GM23338 (cell line): ENCODE measurements around the gene ARPP21. TPM values are rescaled to one million over a fixed set of nuclear protein-coding genes. Genes with fewer than 3 reads are reported as not detected.

Source experiments
- ATAC-seq: fragments of 200-7000 bp; cut with Tn5 transposase; 3 replicates; pipeline ENCODE4 v1.9.1; 2020
- DNase-seq: peaks from one replicate; pipeline ENCODE4 v3.0.0-alpha.2; 2015; ENCODE audit warnings: low spot score
- H2AFZ ChIP-seq: fragments of 200-600 bp; sonication (generic); 2 replicates; pipeline ENCODE4 v1.8.0; 2016; ENCODE audit warnings: antibody characterized with exemption, mild to moderate bottlenecking, moderate library complexity
- H3F3A ChIP-seq: fragments of 200-600 bp; sonication (generic); replicated peaks from 2 replicates; pipeline ENCODE4 v1.8.0; 2017; ENCODE audit warnings: antibody characterized with exemption, mixed run types, low read depth
- H3K27ac ChIP-seq: fragments of 200-600 bp; sonication (generic); 2 replicates; pipeline ENCODE4 v1.6.1; 2016; ENCODE audit warnings: low read depth
- H3K27me3 ChIP-seq: fragments of 200-600 bp; sonication (generic); 2 replicates; pipeline ENCODE4 v1.8.0; 2016; ENCODE audit warnings: mild to moderate bottlenecking, mixed run types, moderate library complexity; ENCODE audit not compliant: insufficient read depth
- H3K36me3 ChIP-seq: fragments of 200-600 bp; sonication (generic); 2 replicates; pipeline ENCODE4 v1.8.0; 2016; ENCODE audit warnings: mild to moderate bottlenecking; ENCODE audit not compliant: insufficient read depth
- H3K4me1 ChIP-seq: fragments of 200-600 bp; sonication (generic); 2 replicates; pipeline ENCODE4 v1.8.0; 2016; ENCODE audit warnings: mild to moderate bottlenecking, moderate library complexity; ENCODE audit not compliant: insufficient read depth
- H3K4me2 ChIP-seq: fragments of 200-600 bp; sonication (generic); 2 replicates; pipeline ENCODE4 v1.7.1; 2017; ENCODE audit warnings: mixed run types
- H3K4me3 ChIP-seq: fragments of 200-600 bp; sonication (generic); 2 replicates; pipeline ENCODE4 v1.6.1; 2016; ENCODE audit warnings: mixed run types
- H3K79me2 ChIP-seq: fragments of 200-600 bp; sonication (generic); replicated peaks from 2 replicates; pipeline ENCODE4 v1.8.0; 2017; ENCODE audit warnings: mild to moderate bottlenecking; ENCODE audit not compliant: insufficient read depth
- H3K9me2 ChIP-seq: fragments of 200-600 bp; sonication (generic); 2 replicates; pipeline ENCODE4 v1.8.0; 2017; ENCODE audit not compliant: insufficient read depth
- H4K20me1 ChIP-seq: fragments of 200-600 bp; sonication (generic); replicated peaks from 2 replicates; pipeline ENCODE4 v1.8.0; 2017; ENCODE audit warnings: mild to moderate bottlenecking; ENCODE audit not compliant: insufficient read depth
- H3K27ac Mint-ChIP-seq: 2 replicates; pipeline ENCODE4 v1.8.0; 2020; ENCODE audit warnings: inconsistent platforms, mild to moderate bottlenecking, moderate library complexity, mixed read lengths
- H3K27me3 Mint-ChIP-seq: 3 replicates; pipeline ENCODE4 v1.8.0; 2022; ENCODE audit warnings: low read depth, mild to moderate bottlenecking, moderate library complexity, mixed read lengths, inconsistent platforms; ENCODE audit not compliant: insufficient read depth, poor library complexity
- H3K36me3 Mint-ChIP-seq: 3 replicates; pipeline ENCODE4 v1.8.0; 2021; ENCODE audit warnings: low read depth, mild to moderate bottlenecking, inconsistent platforms, moderate library complexity, mixed read lengths
- H3K4me1 Mint-ChIP-seq: 3 replicates; pipeline ENCODE4 v1.8.0; 2020; ENCODE audit warnings: mild to moderate bottlenecking, inconsistent platforms, mixed read lengths
- H3K4me3 Mint-ChIP-seq: 3 replicates; pipeline ENCODE4 v1.8.0; 2021; ENCODE audit warnings: moderate library complexity, mild to moderate bottlenecking, inconsistent platforms, mixed read lengths
- H3K9me3 Mint-ChIP-seq: 3 replicates; pipeline ENCODE4 v1.8.0; 2020; ENCODE audit warnings: moderate library complexity, mild to moderate bottlenecking, inconsistent platforms, mixed read lengths
- CREB1 ChIP-seq: fragments of 250-450 bp; sonication (Bioruptor Pico); IDR thresholded peaks from 2 replicates; pipeline ENCODE4 v1.5.0; 2020; ENCODE audit warnings: low read depth, mild to moderate bottlenecking, moderate library complexity
- CTCF ChIP-seq, 2 experiments: fragments of 200-600 bp in 1 of 2; sonication (generic) in 1 of 2; conservative IDR thresholded peaks; 2 replicates each; pipeline versions ENCODE4 v1.5.1 to v1.6.1; 2016 to 2017; ENCODE audit warnings: antibody characterized with exemption in 2 of 2, low read depth in 2 of 2, mild to moderate bottlenecking in 2 of 2, moderate library complexity in 1 of 2
- ETS1 ChIP-seq: IDR thresholded peaks from 2 replicates; pipeline ENCODE4 v1.6.1; 2016; ENCODE audit warnings: antibody characterized with exemption
- EZH2 ChIP-seq: fragments of 200-600 bp; sonication (generic); IDR thresholded peaks from one replicate; pipeline ENCODE4 v1.8.0; 2017; ENCODE audit warnings: antibody characterized with exemption, mild to moderate bottlenecking, low read depth; ENCODE audit not compliant: unreplicated experiment
- JUNB ChIP-seq: IDR thresholded peaks from one replicate; pipeline ENCODE4 v1.6.1; 2016; ENCODE audit warnings: antibody characterized with exemption; ENCODE audit not compliant: unreplicated experiment
- NANOG ChIP-seq: IDR thresholded peaks from 2 replicates; pipeline ENCODE4 v1.6.1; 2016; ENCODE audit warnings: antibody characterized with exemption, borderline replicate concordance
- POLR2AphosphoS5 ChIP-seq: IDR thresholded peaks from 2 replicates; pipeline ENCODE4 v1.6.1; 2016; ENCODE audit warnings: antibody characterized with exemption, low read depth
- REST ChIP-seq: IDR thresholded peaks from one replicate; pipeline ENCODE4 v1.6.1; 2018; ENCODE audit warnings: antibody characterized with exemption; ENCODE audit not compliant: unreplicated experiment
- STAT1 ChIP-seq: IDR thresholded peaks from one replicate; pipeline ENCODE4 v1.6.1; 2016; ENCODE audit warnings: antibody characterized with exemption; ENCODE audit not compliant: unreplicated experiment
- ZNF331 ChIP-seq: fragments of 250-450 bp; sonication (Bioruptor Pico); IDR thresholded peaks from 2 replicates; pipeline ENCODE4 v1.5.0; 2020; ENCODE audit warnings: low read depth, mild to moderate bottlenecking, moderate library complexity
- polyA plus RNA-seq: library from polyadenylated mRNA; unstranded; fragments of >200 nt; fragmentation: Nextera tagmentation; extraction: Ambion mirVana; gene quantifications from 2 replicates; pipeline ENCODE4 v1.2.1, GENCODE V29; 2016
- total RNA-seq: library from RNA; depleted of rRNA; stranded (reverse); fragments of >200 nt; shearing (Covaris generic); gene quantifications from 2 replicates; pipeline ENCODE4 v1.2.3, GENCODE V29; 2014

The ARPP21 gene
- total and polyA plus RNA-seq, 2 experiments from 2014 or later, result not detected

GRCh38 chr3:35761311-35761710 is 122.0 kb downstream of the ARPP21 start:
- Histone ChIP-seq H3K36me3 (no peaks in the 10 kb centered on the region), H3K4me3 (no peak overlapping the region), H3K9me2 (no peaks in the 10 kb centered on the region), H3K27ac (no peak overlapping the region), H2AFZ (no peak overlapping the region), H3K27me3 (no peaks in the 10 kb centered on the region), H3K4me1 (0 out of 2 replicates have a peak, but pooled peaks cover 6% of the 10 kb centered on the region), H3K4me2 (no peak overlapping the region), H3K79me2 (no peaks in the 10 kb centered on the region), H3F3A (no peaks in the 10 kb centered on the region), H4K20me1 (no peaks in the 10 kb centered on the region)
- Mint-ChIP-seq H3K4me3 (no peak overlapping the region), H3K27ac (no peak overlapping the region), H3K27me3 (no peaks in the 10 kb centered on the region), H3K9me3 (no peaks in the 10 kb centered on the region), H3K4me1 (peaks cover 22% of the 10 kb centered on the region), H3K36me3 (no peaks in the 10 kb centered on the region)
- ATAC-seq, result no peak
- TF ChIP-seq STAT1, result no peak
- TF ChIP-seq ETS1, result no peak
- TF ChIP-seq CTCF (conservative IDR thresholded peaks at IDR 0.05; ENCODE audit: low read depth in 2 of 2), result no peak
- no peak for TF ChIP-seq NANOG
- TF ChIP-seq EZH2, result no peak
- no peak for TF ChIP-seq CREB1 (CRISPR knock-in tag)
- TF ChIP-seq POLR2AphosphoS5, result no peak
- TF ChIP-seq REST, result no peak
- TF ChIP-seq JUNB, result no peak
- TF ChIP-seq ZNF331 (CRISPR knock-in tag), result no peak
- no peak for DNase-seq
